Hematopoietic multipotent progenitor cell treated with erythropoietin and hydrocortisone succinate and interleukin-3 and kit ligand, for 4 days (in vitro differentiated cells): ENCODE measurements around the gene DDA1.
"Not testable (repeated sequence)": the region's sequence is repeated elsewhere in the genome, so short reads cannot be mapped to it uniquely, and the experiment has no call there.

ENCODE experiments used
- DNase-seq: peaks from one replicate; pipeline ENCODE4 v3.0.0-alpha.2; 2015

DDA1 gene

DNA sequence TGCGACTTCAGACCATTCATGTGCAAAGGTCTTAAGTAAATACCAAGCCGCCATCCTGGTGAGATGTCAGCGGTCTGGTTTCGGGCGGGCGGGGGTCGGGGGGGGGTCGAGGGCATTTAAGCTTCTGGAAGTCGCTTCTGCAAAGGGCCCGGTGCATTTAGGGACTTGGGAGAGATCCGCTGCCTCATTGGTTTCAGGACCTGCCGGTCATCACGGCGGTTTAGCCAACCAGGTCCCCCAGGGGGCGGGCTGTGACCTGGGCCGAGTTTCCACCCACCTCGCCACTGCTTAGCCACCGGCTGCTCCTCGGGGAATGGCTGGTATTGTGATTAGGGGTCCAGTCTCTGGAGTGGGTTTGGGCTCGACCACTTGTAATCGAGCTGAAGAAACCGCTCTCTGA, 19.9 kb upstream of the DDA1 start:
- DNase-seq = peak; percentile 93

DNA sequence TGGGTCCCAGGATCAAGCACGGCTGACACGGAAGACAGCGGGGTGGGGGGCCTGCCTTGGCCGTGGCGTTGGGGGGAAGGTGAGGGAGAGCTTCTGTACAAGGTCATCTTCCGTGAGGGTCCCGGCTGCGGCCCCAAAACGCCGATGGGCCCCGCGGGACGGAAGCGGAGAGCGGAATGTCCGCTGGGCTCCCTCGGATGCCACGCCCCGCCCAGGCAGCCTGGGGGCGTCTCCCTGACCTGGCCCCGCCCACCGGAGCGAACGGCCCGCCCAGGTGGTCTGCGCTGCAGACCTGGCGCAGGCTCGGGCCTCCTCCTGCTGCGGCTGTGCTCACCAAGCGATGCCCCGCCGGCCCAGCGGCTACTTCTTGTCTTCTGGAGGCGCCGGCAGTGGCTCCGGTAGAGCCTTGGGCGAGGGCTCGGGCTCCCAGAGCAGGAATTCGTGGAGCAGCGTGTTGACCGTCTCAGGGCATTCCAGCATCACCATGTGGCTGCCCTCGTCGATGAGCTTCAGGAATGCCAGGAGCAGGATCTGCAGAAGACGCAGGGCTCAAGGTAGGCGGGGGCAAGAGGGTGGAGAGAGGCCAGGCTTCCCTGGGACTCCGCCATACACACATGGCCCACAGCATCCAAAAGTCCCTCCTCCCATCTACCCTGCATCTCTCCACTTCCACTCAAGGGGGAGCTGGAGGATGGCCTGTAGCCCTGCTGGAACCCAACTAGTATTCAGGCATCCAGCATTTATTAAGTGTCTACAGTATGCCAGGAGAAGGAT, 16.9 kb upstream of the DDA1 start:
- DNase-seq = peak; percentile 95

GRCh38 chr19:17293605-17294004, 15.8 kb upstream of the DDA1 start:
- DNase-seq = no peak

GRCh38 chr19:17294051-17294891, 15.1 kb upstream of the DDA1 start:
- peak; percentile 71 for DNase-seq

GRCh38 chr19:17295551-17295950, 13.8 kb upstream of the DDA1 start:
- not testable (repeated sequence) for DNase-seq

- DNase-seq = peak; percentile 62
Measured at GRCh38 chr19:17296273-17296672, 13.1 kb upstream of the DDA1 start.

- no peak for DNase-seq
Measured at GRCh38 chr19:17296976-17297375, 12.4 kb upstream of the DDA1 start.

DNA sequence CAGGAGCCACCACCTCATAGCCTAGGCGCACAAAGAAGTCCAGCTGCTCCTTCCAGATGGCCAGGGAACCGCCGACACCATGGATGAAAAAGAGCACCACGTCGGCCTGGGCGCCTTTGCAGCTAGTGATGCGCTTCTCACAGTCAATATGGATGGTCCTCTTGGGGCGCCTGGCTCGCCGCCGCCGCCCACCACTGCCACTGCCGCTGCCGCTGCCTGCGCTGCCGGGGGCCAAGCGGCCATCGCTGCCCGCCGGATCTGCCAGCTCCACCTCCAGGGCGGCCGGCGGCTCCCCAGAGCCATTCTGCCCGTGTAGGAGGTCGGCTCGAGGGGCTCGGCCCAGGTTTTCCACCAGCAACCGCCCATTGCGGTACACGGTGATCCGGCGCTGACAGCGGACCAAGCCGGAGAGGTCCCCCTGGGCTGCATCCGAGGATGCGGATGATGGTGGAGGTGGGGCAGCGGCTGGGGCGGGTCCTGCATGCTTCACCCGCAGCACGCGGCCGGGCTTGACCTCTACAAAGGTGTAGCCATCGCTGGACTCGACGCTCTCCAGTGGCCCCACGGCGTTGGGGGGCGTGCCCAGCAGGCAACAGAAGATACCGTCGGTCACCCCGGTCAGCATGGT, 8.3 kb upstream of the DDA1 start:
- DNase-seq = no peak

DNA sequence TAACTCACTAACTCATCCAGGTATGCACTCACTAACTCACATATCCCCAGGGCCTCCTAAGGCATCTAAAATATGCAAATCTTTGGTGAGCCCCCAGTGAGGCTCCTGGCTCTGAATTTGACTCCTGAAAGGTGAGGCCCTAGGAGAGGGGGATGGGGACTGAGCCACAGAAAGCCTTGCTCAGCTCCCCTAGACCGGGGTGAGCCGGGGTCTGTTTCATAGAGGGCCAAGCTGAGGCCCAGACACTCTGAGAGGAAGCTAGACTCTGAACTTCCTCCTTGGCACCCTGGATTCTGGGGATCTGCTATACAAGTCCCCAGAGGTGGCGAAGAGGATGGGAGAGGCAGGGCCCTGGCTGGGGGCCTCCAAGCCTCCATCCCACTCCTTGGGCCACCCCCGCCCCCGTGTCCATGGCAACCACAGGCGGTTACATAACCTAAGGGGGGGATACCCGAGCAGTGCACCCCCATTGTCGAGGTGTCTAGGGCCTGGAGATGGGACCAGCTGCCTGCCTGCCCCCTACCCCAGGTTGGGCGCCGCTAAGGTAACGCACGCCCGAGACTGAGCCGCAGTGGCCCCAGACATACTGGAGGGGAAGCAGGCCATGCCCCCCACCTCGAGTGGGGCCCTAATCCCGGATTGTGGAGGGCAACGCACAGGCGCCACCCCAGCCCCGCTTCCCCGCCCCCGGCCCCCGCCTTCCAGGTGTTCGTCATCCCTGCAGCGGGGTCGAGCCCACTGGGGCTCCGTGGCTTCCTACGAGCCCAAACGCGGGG, 6.8 kb upstream of the DDA1 start:
- peak; percentile 59 for DNase-seq

DNA sequence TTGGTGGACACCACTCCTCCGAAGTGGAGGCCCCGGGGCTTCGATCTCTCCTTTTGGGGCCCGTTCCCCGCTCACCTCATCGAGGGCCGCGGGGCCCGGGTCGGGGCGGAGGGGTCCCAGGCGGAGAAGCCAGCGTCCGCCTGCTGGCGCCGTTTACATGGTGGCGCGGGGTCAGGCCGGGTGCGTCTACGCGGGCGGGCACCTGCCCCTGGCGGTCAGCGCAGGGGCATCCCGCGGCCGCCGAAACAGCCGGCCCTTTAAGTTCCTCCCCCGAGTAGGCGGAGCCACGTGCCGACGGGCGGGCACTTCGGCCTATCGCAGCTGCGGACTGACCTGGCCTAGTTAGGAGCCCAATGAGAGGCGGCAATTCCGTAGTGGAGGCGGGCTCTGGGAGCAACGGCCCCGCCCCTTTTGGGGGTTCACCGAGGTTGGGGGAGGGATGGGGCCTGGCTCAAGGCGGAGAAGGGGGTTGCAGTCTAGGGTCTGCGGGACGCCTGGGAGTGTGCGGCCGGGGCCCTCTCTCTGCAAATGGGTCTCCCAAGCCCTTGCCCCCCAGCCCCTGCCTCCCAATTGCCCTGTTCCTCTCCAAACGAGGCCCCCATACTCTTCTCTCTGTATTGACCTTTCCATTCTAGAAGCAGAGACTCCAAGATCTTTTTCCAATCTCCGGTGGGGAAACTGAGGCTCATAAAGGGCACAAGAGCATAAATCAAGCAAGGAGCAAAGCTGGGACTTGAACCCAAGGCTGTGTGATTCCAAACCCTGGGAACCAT, 6.0 kb upstream of the DDA1 start, which contains the start of gene ABHD8:
TSS of gene ABHD8 (minus strand) at position 259 of the 773 bp plus-strand sequence. CDS start 1,809 bp downstream, outside the sequence.
- peak; percentile 98 for DNase-seq

DNA sequence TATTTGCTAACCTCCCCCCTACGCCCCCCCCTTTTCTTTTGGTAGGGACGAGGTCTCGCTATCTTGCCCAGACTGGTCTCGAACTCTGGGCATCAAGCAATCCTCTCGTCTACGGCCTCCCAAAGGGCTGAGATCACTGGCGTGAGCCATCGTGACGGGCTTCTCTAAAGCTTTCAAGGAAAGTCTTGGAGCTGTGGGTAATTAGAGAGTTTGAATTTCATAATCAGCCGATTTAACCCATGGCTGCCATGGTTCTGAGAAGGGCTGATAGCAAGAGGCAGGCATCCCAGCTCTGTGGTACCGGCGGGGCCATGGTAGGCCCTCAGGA, 5.5 kb upstream of the DDA1 start:
- no peak for DNase-seq

GRCh38 chr19:17304386-17305215, 4.8 kb upstream of the DDA1 start:
- no peak for DNase-seq

DNA sequence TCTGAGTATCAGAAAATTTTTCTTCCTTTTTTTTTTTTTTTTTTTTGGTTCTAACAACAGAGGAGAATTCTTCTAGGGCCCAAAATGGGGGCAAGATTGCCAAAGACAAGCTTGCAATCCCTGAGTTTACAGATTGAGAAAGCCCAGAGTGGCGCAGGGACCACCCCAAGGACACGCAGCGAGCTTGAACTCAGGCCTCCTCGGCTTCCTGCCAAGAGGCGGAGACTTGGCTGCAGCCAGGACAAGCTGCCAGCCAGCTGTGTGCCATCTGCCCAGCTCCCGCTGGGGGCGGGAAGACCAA, 4.2 kb upstream of the DDA1 start:
- no peak for DNase-seq

DNA sequence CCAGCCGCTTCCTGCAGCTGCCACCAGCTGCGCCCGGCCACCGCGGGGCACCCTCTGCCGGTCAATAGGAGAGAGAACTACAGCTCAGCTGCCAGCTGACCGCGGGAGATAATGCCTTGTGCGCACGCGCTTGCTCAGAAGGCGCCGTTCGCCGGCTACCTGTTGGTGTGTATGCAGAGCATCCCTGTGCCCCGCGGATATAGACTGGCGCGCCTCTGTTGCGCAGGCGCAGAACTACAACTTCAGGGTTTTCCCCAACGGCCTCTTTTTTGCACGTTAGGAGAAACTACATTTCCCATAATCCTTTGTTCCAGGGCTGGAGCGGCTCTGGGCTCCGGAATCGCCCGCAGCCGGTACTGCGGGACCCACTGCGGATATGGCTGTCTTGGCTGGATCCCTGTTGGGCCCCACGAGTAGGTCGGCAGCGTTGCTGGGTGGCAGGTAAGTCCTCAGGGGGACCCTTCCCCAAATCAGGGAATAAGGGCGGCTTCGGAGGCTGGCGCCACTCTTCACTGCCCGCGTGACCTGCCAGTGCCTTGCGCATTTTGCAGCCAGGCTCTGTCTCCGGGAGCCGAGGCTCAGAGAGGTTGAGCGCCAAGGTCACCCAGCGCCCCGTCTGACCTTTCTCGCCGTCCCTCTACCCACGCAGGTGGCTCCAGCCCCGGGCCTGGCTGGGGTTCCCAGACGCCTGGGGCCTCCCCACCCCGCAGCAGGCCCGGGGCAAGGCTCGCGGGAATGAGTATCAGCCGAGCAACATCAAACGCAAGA, 3.7 kb upstream of the DDA1 start, which contains the start of gene MRPL34:
TSS of gene MRPL34 (plus strand) at position 356 of the 768 bp plus-strand sequence. CDS start at position 377, 21 bp downstream.
- DNase-seq = peak; percentile 100

- DNase-seq = no peak
Measured at GRCh38 chr19:17306285-17306714, 3.1 kb upstream of the DDA1 start.

DNA sequence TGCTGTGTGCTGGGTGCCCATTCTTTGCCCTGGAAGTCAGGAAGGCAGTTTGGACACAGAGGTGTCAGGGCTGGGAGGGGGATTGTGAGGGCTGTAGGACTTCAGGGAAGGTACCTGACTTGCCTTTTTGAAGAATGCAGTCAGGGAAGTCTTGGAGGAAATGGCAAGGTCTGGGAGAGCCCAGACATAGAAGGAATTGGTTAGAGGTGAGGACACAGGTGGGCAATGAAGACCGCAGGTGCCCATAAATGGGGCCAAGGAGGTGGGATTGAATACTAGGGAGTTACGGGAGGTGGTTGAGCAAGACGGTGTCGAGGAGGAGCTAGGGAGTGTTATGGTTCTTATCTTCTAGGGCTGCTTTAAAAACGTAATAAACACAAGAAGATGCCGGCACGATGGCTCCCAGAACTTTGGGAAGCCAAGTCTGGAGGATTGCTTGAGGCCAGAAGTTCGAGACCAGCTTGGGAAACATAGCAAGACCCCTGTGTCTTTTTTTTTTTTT, 1.4 kb upstream of the DDA1 start:
- DNase-seq = no peak

- no peak for DNase-seq
Measured at GRCh38 chr19:17309965-17310461, 650 bp downstream of the DDA1 start.

DNA sequence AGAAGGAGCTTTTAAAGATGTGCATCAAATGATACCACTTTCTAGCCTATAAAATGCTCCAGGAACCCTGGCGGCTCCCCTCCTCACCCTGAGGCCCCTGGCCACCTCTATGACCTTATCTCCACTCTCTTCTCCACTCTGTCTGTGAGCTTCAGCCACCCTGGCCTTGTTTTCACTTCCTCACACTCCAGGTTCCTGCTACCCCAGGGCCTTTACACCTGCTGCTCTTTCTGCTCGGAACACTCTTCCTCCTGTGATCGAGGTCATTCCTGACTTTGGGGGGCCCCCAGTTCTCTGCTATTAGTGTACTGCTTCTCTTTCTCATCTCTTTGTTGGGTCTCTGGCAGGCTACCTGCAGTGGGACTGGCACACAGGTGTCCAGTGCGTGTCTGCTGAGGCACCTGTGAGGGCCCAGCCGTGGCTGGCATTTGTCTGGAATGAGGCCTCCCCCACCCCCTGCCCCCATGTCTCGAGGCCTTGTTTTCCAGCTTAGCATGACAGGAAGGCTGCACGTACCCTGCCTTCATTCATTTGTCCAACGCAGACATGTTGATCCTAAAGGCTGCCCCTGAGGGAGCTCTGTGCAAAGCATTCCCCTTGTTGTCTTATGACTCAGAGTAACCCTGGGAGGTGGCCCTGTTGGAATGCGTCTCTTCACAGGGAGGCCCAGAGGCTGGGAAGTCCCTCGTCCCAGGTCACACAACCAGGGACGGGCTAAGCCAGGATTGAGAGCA, 2.3 kb downstream of the DDA1 start:
- no peak for DNase-seq
